ENCODE results near the gene ZIC5.
A peak's percentile ranks its signal among the peaks of the same experiment; 100 is the strongest.

The ZIC5 gene

GRCh38 chr13:99987154-99988019 lies 15.8 kb upstream of the ZIC5 start:
- no peak for DNase-seq

DNA sequence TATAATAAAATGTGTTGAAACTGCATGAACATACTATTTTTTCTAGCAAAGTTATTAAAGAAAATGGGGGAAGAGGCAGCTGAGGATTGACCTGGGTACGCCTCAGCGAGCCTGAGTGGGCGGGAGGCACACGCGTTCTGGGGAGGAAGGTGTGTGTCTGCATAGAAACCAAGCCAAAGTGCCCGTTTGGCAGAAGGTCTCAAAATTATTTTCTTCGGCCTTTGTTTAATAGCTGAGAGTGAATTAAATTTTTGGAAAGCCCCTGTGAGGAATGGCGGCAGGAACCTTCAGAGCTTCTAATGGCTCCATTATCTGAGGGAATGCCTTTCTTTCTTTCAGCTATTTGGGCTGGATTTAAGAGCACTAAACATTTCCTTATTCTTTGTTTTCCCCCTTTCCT lies 15.2 kb upstream of the ZIC5 start:
- DNase-seq = no peak

DNA sequence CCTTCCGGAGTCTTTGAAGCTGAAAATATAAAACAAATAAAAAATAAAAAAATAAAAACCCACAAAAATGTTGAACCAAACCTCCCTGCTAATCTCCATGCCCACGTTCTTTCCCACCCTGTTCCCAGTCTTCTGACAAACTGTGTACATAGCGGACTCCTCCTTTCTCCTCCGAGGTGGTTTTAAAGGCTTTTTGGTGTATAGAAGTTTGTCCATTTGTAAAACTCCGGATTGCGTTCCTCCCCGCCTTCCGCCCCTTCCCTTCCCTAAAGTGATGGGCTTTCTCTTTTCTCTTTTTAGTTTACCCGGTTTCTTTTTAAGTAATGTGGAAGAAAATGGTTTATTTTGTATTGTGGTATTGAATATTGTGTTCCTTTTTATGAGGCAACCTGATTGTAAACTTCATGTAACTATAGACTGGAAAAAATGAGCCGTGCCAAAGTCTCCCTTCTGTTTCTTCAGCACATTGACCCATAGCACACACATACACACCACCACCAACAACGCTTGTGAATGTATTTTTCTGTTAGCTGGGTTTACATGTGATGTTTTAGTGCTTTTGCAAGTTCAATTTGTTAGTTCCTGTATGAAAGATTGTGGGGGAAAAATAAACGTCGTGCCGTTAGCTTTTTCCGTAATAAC lies 14.4 kb upstream of the ZIC5 start:
- DNase-seq = no peak

DNA sequence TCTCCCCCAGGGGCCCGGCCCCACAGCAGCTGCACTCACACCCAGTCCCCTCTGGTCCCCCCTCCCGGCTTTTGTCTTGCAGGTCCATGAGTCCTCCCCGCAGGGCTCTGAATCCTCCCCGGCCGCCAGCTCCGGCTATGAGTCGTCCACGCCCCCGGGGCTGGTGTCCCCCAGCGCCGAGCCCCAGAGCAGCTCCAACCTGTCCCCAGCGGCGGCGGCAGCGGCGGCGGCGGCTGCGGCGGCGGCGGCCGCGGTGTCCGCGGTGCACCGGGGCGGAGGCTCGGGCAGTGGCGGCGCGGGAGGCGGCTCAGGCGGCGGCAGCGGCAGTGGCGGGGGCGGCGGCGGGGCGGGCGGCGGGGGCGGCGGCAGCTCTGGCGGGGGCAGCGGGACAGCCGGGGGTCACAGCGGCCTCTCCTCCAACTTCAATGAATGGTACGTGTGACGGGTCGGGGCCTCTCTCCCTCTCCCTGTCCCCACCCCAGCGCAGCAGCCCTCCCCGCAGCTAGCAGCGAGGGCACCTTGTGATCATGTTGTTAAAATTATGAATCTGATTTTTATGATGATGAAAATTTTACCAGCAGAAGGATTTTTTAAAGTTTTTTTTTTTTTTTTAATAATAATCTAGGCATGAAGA lies 13.8 kb upstream of the ZIC5 start:
- no peak for DNase-seq

DNA sequence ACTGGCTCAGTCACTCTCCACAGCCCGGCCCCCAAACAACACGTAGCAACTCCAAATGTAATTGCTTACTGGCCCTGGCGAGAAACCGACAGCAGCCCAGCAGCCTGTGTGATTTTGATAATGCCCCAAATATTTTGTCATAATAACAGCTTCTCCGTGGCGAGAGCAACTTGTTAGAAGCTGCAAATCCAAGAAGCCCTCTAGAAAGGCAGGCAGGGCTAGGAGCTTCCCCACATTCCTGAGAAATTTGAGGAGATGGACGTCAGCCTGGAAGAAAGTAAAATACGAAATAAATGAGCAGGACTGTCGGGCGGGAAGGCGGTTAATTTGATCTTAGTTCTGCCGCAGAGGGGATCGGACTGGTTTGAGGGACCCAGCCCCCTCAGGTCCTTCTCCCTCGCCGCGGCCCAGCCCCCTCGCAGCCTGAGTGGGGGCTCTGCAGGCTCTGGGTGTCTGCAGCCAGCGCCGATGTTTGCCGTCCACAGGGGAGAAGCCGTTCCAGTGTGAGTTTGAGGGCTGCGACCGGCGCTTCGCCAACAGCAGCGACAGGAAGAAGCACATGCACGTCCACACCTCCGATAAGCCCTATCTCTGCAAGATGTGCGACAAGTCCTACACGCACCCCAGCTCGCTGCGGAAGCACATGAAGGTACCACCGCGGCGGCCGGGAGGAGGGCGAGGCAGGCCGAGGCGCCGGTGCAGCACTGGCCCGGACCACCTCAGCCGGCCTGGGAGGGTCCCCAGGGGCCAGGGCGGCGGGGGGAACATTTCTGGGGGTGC lies 13.1 kb upstream of the ZIC5 start:
- DNase-seq = no peak

DNA sequence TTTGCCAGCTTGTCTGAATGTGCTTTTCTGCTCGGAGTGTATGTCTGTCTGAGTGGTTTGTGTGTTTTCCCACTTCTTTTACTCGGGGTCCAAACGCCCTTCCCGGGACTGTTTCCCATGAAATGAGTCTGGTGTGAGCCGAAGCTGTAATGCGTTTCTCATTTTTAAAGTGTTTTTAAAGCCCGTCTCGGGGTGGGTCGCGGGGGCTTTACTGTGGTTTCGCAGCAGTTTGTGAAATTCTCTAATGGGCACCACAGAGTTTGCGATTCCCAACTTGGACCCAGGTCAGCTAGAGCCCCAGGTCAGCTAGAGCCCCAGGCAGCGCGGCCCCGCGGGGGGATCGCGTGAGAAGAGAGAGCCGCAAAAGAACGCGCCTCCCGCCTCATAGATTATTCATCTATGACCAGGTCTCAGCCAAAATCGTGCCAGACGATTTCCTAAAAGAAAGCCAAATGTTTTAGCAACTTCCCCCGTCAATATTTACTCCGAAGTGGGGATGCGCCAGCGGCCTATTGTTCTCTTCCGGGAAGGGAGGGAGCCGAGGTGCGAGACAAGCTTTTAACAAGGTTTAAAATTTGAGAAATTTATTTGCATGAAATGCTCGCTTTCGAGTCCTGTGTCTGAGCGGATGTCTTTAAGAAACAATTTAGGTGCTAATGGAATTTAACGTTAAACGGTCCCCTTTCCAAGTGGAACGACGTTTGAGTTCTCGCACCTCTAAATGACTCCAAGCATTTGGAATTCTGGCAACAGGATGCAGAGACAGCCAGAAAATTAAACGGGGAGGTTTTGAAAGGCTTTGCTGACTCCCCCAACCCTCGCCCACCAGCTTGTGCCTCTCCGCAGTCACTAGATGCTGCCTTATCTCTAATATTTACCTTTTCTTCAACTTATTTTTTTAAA lies 12.2 kb upstream of the ZIC5 start:
- DNase-seq = no peak

GRCh38 chr13:99982731-99983498 lies 11.3 kb upstream of the ZIC5 start:
- no peak for DNase-seq

- no peak for DNase-seq
Observed at GRCh38 chr13:99982036-99982730, 10.6 kb upstream of the ZIC5 start.

- DNase-seq = no peak
Observed at GRCh38 chr13:99981735-99982035, 10.1 kb upstream of the ZIC5 start, which contains the start of gene ZIC2. ZIC2 (plus strand) TSS chr13:99981784; CDS start chr13:99982065, 281 bp downstream.

GRCh38 chr13:99980824-99981734 lies 9.5 kb upstream of the ZIC5 start:
- peak in 1 of 2 donors; percentile 49 for DNase-seq

GRCh38 chr13:99980201-99980823 lies 8.7 kb upstream of the ZIC5 start:
- peak; percentile 47 to 68 for DNase-seq

GRCh38 chr13:99979453-99980200 lies 8.1 kb upstream of the ZIC5 start:
- DNase-seq = no peak

DNA sequence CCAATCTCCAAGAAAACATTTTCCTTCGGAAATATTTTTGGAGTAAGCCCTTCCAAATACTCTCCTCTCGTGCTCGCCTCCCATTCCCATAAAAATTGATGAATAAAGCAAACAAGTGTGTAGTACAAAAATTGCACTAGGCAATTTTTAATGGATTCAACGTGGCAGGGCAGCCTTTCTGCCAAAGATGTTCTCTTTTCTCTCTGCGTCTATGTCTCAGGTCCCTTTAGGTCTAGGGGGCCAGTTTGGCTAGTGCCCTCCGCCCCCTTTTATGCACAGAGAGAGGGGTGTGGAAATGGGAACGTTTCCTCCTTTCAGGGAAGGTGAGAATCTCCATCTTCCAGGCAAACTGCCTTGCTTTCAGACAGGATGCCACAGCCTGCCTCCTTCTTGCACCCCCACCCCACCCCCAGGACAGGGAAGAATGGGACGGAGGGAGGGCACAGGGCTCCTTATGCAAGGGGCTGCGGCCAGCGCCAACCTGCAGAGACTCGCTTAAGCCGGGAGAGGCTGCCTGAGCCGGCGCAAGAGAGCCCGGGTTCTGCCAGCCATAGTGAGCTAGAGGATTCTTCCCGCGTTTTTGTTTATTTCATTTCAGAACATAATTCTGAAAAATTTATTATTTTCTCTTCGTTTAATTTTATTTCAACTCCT lies 7.4 kb upstream of the ZIC5 start:
- no peak for DNase-seq

DNA sequence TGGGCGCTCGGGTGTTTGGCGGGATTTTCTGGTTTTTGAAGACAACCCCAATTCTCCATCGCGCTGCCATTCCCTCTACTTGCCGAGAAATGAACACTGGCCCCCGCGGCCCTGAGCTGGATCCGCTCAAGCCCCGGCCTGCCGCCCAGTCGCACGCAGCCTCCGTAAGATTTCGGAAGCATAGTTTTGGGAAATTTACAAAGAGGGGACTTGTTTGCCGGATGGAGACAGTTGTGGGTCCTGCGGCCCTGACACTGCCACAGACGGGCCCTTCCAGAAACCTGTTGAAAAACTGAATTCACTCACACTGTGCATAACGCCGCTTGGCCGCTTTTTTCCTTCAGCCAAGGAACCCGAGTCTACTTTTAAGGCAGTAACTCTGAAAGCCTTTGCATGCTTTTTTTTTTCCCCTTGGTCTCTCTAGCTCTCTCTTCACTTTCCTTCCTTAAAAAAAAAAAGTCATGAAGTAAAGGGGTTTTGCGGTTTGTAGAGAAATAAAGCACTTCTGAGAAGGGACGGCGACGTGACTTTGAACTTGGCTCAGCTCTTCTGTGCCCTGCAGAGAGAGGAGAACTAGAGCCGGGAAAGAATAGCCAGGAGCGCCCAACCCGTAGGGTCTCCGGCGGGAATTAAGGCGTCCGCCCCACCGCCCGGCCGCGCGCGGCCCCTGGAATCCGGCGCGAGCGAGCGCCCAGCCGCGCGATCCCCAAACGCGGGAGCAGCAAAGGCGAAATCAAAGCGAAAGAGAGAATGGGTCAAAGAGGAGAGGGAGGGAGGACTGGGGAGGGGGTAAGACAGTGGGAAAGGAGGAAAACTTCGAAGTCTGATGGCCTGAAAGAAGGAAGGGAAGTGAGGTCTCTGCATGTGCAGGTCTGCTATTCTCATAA lies 6.6 kb upstream of the ZIC5 start:
- no peak for DNase-seq

DNA sequence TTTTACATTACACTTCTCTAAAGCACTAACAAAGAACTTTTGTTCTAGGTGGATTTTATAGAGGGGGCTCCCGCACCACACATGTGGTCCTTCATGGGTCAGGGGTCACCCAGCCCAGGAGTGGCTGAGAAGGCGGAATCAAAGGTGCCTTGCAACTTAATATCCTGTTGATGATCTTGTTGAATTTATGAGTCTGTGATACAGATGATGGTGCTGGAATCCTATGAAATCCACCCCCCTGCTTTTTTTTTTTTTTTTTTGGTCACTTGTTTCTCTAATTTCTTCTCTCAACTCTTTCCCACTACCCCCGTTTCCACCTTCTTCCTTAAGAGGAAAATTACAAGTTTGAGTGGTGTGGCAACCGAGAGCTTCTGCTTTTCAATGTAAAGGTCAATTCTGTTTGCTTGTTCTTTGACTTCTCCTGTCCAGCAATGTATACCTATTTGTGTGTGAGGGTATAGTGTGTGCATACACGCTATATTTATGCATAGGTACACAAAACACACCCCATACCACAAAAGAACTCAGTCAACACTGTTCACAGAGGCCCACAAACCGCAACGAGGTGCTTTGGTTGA lies 5.9 kb upstream of the ZIC5 start:
- no peak for DNase-seq

GRCh38 chr13:99976575-99976974 lies 5.0 kb upstream of the ZIC5 start:
- no peak for DNase-seq
